AG10803 (cell line): ENCODE measurements around the gene ROR2.

ENCODE experiments used
- DNase-seq: peaks from one replicate; pipeline ENCODE4 v3.0.0; 2010; ENCODE audit warnings: low read depth
- H3K4me3 ChIP-seq: 2 replicates; pipeline ENCODE4 v1.5.1; 2011; ENCODE audit warnings: mild to moderate bottlenecking, low read length, control low read depth
- CTCF ChIP-seq: conservative IDR thresholded peaks from 2 replicates; pipeline ENCODE4 v1.5.1; 2011; ENCODE audit warnings: mild to moderate bottlenecking, low read length, control low read depth, inconsistent platforms

Gene ROR2

DNA sequence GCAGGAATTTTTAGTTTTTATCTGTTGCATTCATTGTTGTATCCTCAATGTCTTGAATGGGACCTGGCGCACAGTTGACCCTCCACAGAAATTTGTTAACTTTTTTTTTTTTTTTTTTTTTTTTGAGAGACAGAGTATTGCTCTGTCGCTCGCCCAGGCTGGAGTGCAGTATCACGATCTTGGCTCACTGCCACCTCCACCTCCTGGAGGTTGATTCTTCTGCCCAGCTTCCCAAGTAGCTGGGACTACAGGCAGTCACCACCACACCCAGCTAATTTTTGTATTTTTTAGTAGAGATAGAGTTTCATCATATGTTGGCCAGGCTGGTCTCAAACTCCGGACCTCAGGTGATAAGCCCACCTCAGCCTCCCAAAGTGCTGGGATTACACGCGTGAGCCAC, 205.9 kb downstream of the ROR2 start:
- no peak for TF ChIP-seq CTCF
- no peak overlapping the region for H3K4me3 ChIP-seq
- DNase-seq = no peak

DNA sequence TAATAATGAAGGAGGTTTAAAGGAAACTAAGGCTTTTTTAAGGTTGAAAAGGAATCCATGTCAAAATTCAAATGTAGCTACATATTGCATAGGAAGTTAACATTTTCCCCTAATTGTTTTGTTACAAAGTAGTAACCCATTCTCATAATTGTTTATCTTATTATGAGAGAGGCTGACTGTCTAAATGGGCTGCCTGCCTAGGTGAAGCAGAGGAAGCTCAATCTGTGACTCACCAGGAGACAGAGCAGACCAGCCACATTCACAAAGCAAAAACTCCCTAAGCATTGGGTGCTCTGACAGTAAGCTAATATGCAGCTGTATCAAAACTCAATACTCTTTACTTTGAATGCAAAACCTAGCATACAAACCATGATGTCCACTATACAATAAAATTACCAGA, 208.5 kb downstream of the ROR2 start:
- no peak for TF ChIP-seq CTCF
- no peak overlapping the region for H3K4me3 ChIP-seq
- DNase-seq = peak; percentile 63

DNA sequence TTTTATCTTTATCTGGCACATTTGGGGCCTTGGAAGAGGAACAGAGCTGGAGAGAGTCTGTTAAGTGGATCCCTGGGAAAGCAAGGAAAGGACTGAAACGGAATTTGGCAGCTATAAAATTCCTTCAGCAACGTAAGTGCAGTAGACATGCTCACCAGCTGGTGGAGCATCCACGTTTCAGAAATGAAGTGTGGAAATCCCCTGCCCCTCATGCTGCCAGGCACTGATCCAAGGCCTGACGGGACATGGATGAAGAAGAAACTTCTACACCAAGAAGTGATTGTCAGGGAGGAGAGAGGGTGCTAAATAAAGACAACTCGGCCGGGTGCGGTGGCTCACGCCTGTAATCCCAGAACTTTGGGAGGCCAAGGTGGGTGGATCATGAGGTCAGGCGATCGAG, 209.3 kb downstream of the ROR2 start:
- no peak overlapping the region for H3K4me3 ChIP-seq
- DNase-seq = peak; percentile 79
- TF ChIP-seq CTCF = peak; percentile 53

DNA sequence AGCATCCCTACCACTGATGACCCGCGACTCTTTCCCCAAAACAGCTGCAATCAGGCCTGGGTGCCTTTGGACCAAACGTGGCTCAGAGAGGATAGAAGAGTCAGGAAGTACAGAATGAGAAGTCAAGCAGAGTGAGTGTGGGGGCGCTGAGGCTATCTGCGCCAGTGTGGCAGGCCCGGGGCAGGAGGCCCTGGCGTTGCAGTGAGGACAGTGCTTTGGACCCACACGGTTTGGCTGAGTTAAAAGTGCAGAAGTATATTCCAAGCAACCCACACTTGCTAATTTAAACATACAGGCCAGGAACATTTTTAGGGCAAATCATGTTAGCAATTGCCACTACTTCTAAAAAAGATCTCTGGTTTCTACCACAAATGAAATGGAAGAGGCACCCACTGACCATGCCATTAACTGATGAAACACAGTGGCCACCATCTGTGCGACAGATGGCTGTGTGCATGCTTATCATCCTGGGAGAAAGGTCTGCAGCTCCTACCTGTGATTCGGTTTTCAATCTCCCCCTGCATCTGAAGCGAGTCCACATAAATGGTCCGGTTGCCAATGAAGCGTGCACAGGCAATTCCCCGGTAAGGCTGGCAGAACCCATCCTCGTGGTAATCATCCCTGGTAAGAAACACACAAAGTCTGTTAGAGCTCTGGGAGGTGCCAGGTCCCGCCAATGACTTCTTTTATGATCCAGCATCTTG, 213.0 kb downstream of the ROR2 start:
- H3K4me3 ChIP-seq = no peak overlapping the region
- TF ChIP-seq CTCF = no peak
- no peak for DNase-seq

DNA sequence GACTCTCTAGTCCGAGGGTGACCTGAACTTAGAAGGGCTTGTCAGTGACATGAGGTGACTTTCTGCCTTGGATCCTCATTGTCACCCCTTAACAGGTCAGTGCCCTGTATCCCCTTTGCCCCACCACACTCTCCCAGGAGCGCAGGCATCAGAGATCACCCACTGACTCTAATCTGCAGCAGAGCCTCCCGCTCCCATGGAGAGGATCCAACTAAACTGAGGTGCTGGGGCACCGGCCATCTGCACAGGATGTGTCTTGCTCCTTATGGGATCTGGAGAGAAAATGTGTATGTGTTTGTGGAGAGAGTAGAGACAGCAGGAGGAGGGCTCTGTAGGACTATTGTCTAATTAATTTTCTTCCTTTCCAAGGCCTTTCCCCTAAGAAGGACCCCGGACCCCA, 213.7 kb downstream of the ROR2 start:
- DNase-seq = no peak
- H3K4me3 ChIP-seq = no peak overlapping the region
- TF ChIP-seq CTCF = no peak

DNA sequence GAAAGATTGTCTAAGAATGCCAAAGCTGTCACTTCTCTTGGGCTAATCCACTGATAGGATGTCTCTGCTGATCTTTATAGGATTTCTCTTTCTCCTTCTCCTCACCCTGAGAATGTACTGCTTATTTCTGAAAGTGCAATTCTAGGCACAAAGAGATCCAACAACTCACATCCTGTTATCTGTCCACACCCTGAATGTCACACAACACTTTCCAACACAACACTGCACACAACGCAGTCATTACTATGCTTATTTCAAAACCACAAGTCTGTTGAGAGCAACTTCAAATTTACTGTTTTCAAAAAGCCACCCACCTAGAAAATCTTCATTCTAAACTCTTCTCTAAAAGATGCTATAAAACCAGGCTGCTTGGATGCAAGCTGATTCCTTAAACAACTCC, 215.0 kb downstream of the ROR2 start:
- TF ChIP-seq CTCF = no peak
- peak; percentile 8 for DNase-seq

GRCh38 chr9:91734371-91734981, 215.6 kb downstream of the ROR2 start:
- H3K4me3 ChIP-seq = no peak overlapping the region
- peak; percentile 98 for TF ChIP-seq CTCF
- DNase-seq = peak; percentile 50

More for the DNA sequence above, 215.0 kb downstream of the ROR2 start:
- H3K4me3 ChIP-seq = no peak overlapping the region
